GM12873 (cell line): ENCODE data around the gene DLGAP1.

Experiments
- TF ChIP-seq, protein P1 (sequence below): IDR thresholded peaks from 2 replicates; pipeline ENCODE4 v1.5.1; 2012; ENCODE audit warnings: low read depth, mild to moderate bottlenecking, moderate library complexity, low read length, control low read depth; ENCODE audit not compliant: insufficient read depth; ENCODE audit errors: missing control alignments

The DLGAP1 gene

DNA sequence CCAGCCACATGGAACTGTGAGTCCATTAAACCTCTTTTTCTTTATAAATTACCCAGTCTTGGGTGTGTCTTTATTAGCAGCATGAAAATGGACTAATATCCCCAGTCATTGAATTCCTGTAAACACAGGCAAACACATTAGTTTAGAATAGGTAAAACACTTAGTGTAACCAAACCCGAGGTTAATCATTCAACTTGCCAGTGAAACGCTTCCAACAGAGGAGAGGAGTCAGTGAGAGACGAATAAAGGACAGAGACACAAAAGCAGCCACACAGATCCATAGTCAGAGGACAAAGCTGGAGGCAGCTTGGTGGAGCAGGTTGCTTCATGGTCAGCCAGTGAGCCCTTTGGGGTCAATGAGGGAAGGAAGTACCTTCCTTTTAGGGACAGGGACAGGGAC, 657.1 kb downstream of the DLGAP1 start:
- TF ChIP-seq, protein P1, sequence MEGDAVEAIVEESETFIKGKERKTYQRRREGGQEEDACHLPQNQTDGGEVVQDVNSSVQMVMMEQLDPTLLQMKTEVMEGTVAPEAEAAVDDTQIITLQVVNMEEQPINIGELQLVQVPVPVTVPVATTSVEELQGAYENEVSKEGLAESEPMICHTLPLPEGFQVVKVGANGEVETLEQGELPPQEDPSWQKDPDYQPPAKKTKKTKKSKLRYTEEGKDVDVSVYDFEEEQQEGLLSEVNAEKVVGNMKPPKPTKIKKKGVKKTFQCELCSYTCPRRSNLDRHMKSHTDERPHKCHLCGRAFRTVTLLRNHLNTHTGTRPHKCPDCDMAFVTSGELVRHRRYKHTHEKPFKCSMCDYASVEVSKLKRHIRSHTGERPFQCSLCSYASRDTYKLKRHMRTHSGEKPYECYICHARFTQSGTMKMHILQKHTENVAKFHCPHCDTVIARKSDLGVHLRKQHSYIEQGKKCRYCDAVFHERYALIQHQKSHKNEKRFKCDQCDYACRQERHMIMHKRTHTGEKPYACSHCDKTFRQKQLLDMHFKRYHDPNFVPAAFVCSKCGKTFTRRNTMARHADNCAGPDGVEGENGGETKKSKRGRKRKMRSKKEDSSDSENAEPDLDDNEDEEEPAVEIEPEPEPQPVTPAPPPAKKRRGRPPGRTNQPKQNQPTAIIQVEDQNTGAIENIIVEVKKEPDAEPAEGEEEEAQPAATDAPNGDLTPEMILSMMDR: no peak

DNA sequence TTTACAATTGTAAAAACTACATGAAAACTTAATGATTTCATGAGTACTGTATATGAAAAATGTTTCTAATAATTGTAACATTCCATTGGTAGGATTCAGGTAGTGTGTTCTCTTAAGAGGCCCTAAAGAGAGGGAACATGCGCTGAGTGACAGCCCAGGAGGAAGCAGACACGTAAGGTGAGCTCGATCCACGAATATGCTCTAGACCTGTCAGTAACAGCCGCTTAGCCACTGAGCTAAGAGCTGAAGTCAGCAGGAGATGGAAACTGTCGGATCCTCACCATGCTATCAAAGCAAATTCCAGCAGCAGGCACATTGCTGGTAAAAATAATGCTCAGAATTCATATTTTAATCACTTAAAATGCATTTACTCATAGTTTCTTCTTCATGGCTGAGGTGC, 658.7 kb downstream of the DLGAP1 start:
- TF ChIP-seq, protein P1: no peak

DNA sequence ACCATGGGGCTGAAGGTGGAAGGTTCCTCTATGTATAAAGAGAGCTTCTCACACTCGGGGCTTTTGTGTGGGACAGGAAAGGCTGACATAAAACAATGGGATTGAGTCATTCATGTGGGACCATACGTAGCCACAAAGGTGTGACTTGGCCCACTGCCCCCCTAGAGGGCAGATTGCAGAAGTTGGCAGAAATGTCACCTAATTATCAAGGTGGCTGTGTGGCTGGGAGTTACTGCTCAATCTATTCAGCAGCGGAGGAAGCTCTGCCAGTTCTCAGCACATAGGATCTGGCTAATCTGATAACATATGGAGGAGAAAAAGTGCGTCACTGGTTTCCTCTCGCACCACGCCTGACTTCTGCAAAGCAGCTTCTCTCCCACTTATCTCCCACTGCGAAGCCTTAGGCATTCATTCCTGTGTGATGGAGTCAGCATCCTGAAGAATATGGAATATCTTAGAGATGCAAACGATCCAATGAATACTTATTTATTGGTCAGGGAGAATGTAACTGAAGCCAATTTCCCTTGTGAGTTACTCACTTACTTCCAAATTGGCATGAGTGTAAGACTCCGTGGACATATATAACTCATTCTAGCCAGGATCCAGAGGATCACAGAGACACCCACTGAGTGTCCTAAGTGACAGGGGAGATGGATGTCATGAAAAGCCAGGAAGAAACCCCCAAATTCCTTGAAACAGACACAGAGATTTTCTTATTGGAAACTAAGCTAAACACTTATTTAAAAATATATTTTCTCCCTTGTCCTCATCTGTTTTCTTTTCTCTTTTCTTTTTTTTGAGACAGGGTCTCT, 660.4 kb downstream of the DLGAP1 start:
- TF ChIP-seq, protein P1: no peak

DNA sequence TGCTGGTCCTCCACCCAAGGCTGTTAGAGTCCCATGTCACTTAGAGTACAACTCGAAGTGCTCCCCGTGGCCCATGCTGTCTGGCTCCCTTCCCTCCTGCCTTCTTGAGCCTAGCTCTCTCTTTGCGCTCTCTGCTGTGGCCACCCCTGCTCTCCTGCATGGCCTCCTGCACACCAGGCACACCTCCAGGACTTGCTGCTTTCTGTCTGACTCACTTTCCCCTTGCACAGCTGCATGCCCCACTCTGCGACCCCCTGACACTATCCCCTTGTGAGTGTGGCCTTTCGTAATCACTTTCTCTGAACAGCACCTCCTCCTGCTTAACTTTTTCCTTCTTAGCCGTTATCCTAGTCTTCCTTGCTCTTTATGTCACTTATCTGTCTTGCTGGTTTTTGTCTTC, 661.6 kb downstream of the DLGAP1 start:
- TF ChIP-seq, protein P1: no peak

DNA sequence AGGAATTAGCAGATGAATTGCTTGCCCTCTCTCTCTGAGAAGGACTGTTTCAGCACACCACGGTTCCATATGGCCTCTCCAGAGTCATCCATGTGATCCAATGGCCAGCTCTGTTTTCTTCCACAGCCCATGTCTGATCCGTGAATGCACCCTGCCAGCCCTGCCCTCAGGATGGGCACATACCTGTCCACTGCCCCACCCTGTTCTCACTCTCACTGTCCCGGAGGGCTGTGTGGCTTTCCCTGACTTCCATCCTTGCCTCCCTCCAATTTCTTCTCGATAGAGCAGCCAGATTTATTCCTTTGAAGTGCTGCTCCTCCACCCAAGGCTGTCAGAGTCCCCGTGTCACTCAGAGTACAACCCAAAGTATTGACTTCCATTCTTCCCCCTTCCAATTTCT, 662.0 kb downstream of the DLGAP1 start:
- TF ChIP-seq, protein P1: no peak

DNA sequence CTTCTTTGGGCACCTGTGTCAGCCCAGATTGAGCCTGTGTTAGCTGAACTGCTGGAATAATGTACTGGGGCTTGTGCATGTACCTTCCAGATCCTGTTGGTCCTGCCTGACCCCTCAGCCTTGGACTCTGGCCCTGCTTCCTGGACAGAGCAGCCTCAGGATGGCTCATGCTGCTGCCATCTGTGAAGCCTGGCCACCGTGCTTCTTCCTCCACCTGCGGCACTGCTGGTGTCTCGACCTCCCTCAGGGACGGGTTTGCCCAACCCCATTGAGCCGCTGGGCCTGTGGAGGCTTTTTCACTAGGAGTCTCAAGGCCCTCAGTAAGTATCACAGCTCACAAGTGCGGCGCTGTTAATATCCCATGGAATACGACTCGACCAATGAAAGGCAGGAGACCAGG, 662.4 kb downstream of the DLGAP1 start:
- TF ChIP-seq, protein P1: no peak

DNA sequence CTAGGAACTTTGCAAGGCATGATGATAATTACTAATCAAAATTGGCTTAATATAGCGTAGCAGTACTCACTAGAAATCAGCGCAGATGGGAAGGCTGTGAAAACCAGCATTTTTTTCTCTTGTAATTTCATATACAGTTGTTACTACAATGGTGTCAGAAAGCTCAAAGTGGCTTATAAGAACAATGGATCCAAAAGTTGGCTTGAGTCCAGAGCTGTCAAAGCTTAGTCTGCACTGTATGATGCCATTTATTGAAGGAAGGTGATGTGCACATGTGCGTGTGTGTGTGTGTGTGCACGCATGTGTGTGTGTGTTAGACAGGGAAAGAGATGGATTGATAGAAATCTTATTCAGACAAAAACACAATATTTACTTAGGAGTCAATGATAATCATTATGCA, 663.9 kb downstream of the DLGAP1 start:
- TF ChIP-seq, protein P1: no peak
